Measurements from ENCODE around the gene GMPR.

Gene GMPR

GRCh38 chr6:16228709-16229665 is 9.4 kb upstream of the GMPR start:
- TF ChIP-seq ARNTL (CRISPR knock-in tag; IDR thresholded peaks at IDR 0.05; ENCODE audit: borderline replicate concordance, low read depth): no peak
- TF ChIP-seq POU6F1 (CRISPR knock-in tag; IDR thresholded peaks at IDR 0.05; ENCODE audit: borderline replicate concordance, low read depth): no peak
- TF ChIP-seq PPARA (CRISPR knock-in tag; IDR thresholded peaks at IDR 0.05; ENCODE audit: borderline replicate concordance): no peak
- TF ChIP-seq OSR1 (CRISPR knock-in tag; IDR thresholded peaks at IDR 0.05): no peak
- TF ChIP-seq ZNF8 (CRISPR knock-in tag; IDR thresholded peaks at IDR 0.05): no peak
- no peak for TF ChIP-seq CSDC2 (CRISPR knock-in tag; IDR thresholded peaks at IDR 0.05)
- no peak for TF ChIP-seq ESRRG (CRISPR knock-in tag; IDR thresholded peaks at IDR 0.05)
- no peak for TF ChIP-seq ZFP3 (CRISPR knock-in tag; IDR thresholded peaks at IDR 0.05)
- TF ChIP-seq CSRNP3 (CRISPR knock-in tag; IDR thresholded peaks at IDR 0.05): no peak
- no peak for TF ChIP-seq SNAI2 (CRISPR knock-in tag; IDR thresholded peaks at IDR 0.05)
- no peak for TF ChIP-seq ZFP30 (CRISPR knock-in tag; IDR thresholded peaks at IDR 0.05)
- TF ChIP-seq ISL1 (CRISPR knock-in tag; IDR thresholded peaks at IDR 0.05): no peak
- no peak for TF ChIP-seq GLIS3 (CRISPR knock-in tag; IDR thresholded peaks at IDR 0.05)
- no peak for TF ChIP-seq RARB (CRISPR knock-in tag; IDR thresholded peaks at IDR 0.05)
- TF ChIP-seq PATZ1 (CRISPR knock-in tag; IDR thresholded peaks at IDR 0.05; ENCODE audit: borderline replicate concordance): no peak
- no peak for TF ChIP-seq ZC3H10 (CRISPR knock-in tag; IDR thresholded peaks at IDR 0.05)
- TF ChIP-seq ZNF565 (CRISPR knock-in tag; conservative IDR thresholded peaks at IDR 0.05; ENCODE audit: low read depth): no peak
- TF ChIP-seq BACH2 (CRISPR knock-in tag; IDR thresholded peaks at IDR 0.05; ENCODE audit: borderline replicate concordance): no peak
- TF ChIP-seq ZNF70 (CRISPR knock-in tag; IDR thresholded peaks at IDR 0.05): no peak
- no peak for TF ChIP-seq TSHZ2 (CRISPR knock-in tag; IDR thresholded peaks at IDR 0.05)
- ATAC-seq: no peak; the same call in 2 of the 3 replicates

GRCh38 chr6:16229700-16230099 is 8.7 kb upstream of the GMPR start:
- peak; percentile 77 for ATAC-seq

GRCh38 chr6:16230953-16231352 is 7.4 kb upstream of the GMPR start:
- ATAC-seq: no peak
- TF ChIP-seq CSDC2 (CRISPR knock-in tag; IDR thresholded peaks at IDR 0.05): no peak
- TF ChIP-seq ARNTL (CRISPR knock-in tag; IDR thresholded peaks at IDR 0.05; ENCODE audit: borderline replicate concordance, low read depth): no peak
- TF ChIP-seq TOX (CRISPR knock-in tag; IDR thresholded peaks at IDR 0.05; ENCODE audit: borderline replicate concordance): no peak
- no peak for TF ChIP-seq POU6F1 (CRISPR knock-in tag; IDR thresholded peaks at IDR 0.05; ENCODE audit: borderline replicate concordance, low read depth)

More at GRCh38 chr6:16229700-16230099, 8.7 kb upstream of the GMPR start:
- no peak for TF ChIP-seq ZFP30 (CRISPR knock-in tag; IDR thresholded peaks at IDR 0.05)
